RPMI7951 (cell line): ENCODE data around the gene APOA4. TPM values are rescaled to one million over a fixed set of nuclear protein-coding genes. Genes with fewer than 3 reads are reported as not detected.

Experiments
- DNase-seq: peaks from one replicate; pipeline ENCODE4 v3.0.0-alpha.2; 2012; ENCODE audit warnings: low read depth
- total RNA-seq: library from RNA; depleted of rRNA; stranded (reverse); fragments of >200 nt; shearing (Covaris generic); gene quantifications from 2 replicates; pipeline ENCODE4 v1.2.3, GENCODE V29; 2014

APOA4 gene
- total RNA-seq, 1 experiment from 2014 or later, result not detected

DNA sequence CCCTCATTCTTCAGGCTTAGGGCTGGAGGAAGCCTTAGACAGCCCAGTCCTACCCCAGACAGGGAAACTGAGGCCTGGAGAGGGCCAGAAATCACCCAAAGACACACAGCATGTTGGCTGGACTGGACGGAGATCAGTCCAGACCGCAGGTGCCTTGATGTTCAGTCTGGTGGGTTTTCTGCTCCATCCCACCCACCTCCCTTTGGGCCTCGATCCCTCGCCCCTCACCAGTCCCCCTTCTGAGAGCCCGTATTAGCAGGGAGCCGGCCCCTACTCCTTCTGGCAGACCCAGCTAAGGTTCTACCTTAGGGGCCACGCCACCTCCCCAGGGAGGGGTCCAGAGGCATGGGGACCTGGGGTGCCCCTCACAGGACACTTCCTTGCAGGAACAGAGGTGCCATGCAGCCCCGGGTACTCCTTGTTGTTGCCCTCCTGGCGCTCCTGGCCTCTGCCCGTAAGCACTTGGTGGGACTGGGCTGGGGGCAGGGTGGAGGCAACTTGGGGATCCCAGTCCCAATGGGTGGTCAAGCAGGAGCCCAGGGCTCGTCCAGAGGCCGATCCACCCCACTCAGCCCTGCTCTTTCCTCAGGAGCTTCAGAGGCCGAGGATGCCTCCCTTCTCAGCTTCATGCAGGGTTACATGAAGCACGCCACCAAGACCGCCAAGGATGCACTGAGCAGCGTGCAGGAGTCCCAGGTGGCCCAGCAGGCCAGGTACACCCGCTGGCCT, 7.2 kb upstream of the APOA4 start:
- DNase-seq, result no peak

DNA sequence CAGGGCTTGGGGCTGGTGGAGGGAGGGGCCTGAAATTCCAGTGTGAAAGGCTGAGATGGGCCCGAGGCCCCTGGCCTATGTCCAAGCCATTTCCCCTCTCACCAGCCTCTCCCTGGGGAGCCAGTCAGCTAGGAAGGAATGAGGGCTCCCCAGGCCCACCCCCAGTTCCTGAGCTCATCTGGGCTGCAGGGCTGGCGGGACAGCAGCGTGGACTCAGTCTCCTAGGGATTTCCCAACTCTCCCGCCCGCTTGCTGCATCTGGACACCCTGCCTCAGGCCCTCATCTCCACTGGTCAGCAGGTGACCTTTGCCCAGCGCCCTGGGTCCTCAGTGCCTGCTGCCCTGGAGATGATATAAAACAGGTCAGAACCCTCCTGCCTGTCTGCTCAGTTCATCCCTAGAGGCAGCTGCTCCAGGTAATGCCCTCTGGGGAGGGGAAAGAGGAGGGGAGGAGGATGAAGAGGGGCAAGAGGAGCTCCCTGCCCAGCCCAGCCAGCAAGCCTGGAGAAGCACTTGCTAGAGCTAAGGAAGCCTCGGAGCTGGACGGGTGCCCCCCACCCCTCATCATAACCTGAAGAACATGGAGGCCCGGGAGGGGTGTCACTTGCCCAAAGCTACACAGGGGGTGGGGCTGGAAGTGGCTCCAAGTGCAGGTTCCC, 6.5 kb upstream of the APOA4 start, which contains the start of gene APOC3:
Gene APOC3 (plus strand): TSS at position 383 of the 659 bp plus-strand sequence. CDS start 676 bp downstream, outside the sequence.
- peak; percentile 26 for DNase-seq

DNA sequence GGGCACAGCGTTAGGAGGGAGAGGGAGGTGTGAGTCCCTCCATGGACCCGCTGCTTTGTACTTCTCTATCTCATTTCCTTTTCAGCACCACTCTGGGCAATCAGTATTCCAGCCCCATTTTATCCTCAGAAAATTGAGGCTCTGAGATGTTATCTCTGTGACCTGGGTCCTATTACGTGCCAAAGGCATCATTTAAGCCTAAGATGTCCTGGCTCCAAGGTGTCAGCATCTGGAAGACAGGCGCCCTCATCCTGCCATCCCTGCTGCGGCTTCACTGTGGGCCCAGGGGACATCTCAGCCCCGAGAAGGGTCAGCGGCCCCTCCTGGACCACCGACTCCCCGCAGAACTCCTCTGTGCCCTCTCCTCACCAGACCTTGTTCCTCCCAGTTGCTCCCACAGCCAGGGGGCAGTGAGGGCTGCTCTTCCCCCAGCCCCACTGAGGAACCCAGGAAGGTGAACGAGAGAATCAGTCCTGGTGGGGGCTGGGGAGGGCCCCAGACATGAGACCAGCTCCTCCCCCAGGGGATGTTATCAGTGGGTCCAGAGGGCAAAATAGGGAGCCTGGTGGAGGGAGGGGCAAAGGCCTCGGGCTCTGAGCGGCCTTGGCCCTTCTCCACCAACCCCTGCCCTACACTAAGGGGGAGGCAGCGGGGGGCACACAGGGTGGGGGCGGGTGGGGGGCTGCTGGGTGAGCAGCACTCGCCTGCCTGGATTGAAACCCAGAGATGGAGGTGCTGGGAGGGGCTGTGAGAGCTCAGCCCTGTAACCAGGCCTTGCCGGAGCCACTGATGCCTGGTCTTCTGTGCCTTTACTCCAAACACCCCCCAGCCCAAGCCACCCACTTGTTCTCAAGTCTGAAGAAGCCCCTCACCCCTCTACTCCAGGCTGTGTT, 5.8 kb upstream of the APOA4 start:
- no peak for DNase-seq

DNA sequence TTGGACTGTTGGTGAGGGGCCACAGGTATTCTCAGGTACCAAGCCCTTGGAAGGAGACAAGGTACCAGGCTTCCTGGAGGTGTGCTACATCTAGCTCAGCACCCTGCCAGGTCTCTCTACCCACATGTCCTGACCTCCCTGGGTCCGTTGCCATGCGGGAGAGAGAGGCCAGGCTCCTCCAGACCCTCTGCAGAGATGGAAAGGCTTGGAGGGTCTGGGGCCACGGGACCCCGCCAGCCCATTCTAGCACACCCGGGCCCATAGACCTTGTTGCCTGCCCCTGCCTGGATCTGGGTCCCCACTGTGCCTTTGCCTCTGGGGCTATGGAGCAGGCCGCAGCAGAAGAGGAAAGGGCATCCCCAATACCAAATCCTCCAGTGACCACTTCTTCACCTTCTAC, 4.4 kb upstream of the APOA4 start:
- DNase-seq, result no peak

DNA sequence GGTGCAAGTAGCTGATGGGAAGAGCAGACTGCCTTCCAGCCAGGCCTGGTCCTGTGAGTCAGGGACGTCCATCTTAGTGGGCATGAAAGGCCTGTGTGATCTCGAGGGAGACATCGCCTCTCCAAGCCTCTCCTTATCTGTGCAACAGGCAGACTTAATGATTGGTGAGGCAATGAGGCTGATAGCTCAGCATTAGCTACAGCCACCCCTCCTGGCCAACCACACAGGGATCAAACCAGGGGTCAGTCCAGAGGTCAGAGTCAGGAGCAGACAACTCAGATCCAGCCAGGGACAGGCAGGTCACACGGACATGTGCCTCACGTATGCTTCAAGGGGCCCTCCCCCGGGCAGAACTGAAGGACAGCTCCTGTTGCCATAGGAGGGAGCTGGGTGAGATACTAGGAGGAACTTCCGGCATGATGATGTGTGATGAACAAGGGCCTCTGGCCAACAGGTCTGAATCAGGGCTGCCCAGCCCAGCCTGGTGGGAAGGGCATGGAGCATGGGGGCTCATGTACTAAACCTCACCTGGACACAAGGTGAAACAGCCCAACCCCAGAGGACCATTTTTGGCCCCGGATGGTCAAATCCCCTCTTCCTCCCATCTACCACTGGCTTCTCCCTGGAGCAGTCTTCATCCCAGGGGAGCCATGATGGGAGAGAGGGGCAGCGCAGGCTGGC, 3.8 kb upstream of the APOA4 start:
- no peak for DNase-seq

DNA sequence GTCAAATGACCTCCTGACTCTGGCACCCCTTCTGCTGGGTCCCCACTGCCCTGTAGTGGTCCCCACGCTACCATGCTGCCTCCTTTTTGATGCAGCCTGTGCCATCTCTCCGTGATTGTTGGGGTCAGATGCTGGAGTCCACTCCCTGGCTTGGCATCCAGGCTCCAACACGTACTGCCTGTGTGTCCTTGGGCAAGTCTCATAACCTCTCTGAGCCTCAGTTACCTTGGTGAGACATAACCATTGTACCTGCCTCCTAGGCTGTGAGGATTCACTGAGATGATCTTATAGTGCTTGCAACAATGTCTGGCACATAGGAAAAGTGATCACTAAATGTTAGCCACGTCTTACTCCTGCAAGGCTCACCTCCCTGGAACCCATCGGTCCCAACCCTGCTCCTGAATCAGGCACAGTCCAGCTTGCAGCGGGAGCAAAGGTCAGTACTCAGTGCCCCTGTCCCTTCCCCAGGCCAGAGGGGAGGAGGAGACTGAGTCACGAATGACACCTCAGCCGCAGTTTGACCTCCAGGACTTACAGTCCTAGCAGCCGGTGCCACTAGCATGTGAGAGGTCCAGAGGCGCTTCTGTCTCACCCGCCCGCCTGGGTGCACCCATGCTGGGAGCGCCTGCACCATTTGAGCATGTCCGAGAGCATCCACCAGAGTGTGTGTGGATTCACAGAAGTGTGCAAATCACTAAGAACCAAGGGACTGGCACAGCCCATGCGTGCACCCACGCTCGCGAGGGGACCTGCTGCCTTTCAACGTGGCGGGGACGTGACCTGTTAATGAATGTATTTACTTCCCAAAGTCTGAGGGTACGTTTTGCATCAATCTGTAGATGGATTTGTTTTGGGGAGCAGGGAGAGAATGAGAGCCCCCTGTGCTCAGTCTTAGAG, 3.0 kb upstream of the APOA4 start:
- no peak for DNase-seq

DNA sequence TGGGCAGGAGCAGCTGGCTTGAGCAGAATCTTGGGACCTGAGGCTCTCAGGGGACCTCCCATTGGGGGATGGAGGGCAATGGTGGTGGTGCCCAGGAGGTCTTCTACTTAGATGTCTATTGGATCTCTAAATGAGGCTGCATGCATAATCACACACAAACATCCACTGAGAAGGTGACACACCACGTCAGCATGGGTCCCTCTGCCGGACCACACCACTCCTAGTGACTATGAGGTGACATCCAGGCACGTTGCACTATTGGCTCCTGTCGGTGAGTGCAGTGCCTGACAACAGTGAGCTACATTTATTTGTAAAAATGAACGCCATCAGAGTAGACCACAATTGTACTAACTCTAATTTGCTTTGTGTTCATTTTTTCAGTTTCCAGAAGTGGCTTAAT, 2.3 kb upstream of the APOA4 start:
- no peak for DNase-seq

DNA sequence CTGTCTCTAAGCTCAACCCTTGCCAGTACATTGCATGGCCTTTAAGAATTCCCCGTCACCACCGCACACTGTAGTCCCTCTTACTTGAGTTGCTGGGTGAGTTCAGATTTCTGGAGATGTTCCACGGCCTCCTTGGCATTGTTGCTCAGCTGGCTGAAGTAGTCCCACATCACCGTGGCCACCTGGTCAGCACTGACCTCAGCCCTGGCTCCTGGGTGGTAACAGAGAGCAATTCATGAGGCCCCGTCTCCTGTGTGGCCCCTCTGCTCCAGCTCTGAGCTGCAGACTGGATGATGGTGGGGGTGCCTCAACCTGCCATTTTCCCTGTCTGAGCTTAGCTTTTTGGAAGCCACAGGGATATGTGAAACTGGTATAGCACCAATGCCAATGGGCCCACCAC, 529 bp downstream of the APOA4 start:
- DNase-seq, result no peak

DNA sequence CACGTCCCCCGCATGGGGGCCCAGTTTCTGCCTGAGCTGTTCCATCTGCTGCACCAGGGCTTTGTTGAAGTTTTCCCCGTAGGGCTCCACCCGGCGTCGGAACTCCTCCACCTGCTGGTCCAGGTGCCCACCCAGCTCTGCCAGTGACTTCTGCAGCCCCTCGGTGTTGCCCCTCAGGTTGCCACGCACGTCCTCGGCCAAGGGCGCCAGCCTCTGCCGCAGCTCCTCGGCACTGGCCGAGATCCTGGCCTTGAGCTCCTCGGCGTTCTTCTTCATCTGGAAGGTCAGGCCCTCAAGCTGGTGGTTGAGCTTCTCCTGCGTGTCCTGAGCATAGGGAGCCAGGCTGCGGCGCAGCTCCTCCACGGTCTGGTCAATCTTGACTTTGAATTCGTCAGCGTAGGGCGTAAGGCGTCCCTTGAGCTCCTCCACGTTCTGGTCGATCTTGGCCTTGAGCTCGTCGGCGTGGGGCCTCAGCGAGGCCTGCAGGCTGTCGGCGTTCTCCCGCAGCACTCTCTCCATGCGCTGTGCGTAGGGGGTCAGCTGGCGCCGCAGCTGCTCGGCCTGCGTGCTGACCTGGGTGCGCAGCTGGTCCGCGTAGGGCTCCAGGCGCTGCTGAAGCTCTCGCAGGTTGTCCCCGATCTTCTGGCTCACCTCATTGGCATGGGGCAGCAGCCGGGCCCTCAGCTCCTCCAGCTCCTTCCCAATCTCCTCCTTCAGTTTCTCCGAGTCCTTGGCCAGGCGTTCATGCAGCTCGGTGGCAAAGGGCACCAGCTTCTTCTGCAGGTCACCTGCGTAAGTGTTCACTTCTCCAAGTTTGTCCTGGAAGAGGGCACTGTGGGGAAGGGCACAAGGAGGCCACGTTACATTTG, 1.8 kb downstream of the APOA4 start:
- DNase-seq, result no peak

DNA sequence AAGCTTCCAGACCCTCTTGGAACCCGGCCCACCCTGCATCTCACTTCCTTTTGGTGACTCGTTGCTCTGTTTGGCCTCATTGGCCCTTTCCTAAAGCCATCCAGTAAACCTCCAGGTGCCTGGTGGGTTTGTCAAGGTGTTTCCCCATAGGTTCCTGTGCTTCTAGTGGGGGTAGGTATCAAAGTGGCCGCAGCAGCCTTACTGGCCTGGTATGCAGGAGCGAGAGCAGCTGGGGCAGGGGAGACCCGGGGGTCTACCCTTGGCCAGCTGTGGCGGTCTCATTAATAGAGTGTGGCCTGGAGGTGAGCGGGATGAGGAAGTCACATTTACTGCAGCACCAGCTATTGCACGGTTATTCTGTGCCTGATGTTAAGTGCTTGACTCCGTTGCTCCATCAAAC, 4.1 kb downstream of the APOA4 start:
- no peak for DNase-seq

DNA sequence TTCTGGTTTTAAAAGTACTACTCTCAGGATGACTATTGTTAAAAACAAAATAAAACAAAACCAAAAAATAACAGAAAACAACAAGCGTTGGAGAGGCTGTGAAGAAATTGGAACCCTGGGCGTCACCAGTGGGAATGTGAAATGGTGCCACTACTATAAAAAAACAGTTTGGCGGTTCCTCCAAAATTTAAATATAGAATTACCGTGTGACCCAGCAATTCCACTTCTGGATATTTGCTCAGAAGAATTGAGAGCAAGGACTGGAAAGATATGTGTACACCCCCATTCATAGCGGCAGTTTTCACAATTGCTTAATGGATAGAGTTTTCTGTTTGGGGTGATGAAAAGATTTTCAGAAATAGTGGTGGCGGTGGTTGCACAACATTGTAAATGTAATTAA, 8.6 kb downstream of the APOA4 start:
- no peak for DNase-seq

DNA sequence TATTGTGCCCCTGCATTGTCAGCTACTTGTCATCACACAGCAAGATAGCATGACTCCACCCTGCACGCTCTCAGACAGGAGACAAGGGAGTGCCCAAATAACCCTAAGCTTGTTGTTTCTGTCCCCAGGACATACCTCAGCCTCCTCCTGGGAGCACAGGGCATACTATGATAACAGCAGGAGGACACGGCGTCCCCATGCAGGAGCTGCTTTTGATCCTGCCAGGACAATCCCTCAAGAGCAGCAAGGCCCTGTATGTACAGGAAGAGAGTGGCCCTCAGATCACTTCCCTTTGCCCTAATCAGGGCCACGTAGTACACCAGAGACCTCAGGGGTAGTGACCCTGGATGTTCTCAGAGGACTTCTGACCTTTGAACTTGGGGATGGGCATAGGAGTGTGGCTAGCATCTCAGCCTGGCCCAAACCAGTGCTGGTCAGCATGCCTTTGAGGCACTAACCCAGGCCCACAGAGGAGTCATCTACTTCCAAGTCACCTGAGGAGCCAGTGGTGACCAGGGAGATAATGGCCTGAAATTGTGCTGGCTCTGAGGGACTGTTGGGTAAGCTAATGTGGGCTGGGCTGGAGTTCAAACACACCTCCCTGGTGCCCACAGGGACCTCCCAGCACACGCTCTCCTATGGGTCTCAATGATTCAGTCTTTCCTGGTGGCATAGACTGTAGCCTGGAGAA, 9.2 kb downstream of the APOA4 start:
- DNase-seq, result no peak

DNA sequence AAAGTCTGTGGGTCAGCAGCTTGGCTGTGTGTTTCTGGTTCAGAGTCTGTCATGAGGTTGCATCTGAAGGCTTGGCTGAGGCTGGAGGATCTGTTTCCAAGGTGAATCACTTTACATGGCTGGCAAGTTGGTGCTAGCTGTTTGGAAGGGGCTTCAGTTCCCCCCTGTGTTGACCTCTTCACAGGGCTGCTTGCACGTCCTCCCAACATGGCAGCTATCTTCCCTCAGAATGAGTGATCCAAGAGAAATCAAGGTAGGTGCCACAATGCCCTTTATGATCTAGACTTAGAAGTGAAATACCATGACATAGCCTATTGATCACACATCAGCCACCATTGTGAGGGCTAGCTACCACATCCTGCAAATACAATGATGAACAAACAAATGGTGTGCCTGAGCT, 9.9 kb downstream of the APOA4 start:
- no peak for DNase-seq

DNA sequence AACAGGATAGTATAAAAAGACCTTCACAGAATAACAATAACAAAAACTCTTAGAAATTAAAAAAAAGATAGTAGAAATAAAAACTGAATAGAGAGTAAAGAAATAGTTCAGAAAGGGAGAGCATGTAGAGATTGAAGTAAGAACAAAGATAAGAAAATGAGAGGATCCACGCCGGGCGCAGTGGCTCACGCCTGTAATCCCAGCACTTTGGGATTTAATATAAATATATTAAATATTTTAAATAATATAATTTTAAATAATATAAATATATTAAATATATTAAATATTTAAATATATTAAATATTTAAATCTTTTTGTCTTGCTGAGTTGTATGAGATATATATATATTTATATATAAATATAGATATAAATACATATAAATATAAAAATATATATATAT, 11.0 kb downstream of the APOA4 start:
- no peak for DNase-seq

DNA sequence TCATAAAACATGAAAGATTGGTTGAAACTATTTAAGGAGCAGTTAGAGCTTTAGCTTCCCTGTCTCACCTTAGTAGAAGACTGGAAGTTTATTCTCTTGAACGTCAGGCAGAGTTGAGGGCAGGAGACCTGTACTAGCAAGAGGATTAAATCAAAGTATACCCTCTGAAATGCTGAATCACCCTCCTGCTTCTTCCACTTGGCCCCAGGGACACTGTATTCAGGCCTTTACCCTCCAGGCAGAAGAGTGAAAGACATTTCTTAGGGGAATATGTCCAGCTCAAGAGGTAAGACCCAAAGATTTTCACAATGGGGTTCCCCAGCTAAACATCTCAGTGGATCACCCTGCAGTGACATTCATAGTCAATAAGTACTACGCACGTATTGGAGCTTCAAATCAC, 11.9 kb downstream of the APOA4 start:
- DNase-seq, result no peak

DNA sequence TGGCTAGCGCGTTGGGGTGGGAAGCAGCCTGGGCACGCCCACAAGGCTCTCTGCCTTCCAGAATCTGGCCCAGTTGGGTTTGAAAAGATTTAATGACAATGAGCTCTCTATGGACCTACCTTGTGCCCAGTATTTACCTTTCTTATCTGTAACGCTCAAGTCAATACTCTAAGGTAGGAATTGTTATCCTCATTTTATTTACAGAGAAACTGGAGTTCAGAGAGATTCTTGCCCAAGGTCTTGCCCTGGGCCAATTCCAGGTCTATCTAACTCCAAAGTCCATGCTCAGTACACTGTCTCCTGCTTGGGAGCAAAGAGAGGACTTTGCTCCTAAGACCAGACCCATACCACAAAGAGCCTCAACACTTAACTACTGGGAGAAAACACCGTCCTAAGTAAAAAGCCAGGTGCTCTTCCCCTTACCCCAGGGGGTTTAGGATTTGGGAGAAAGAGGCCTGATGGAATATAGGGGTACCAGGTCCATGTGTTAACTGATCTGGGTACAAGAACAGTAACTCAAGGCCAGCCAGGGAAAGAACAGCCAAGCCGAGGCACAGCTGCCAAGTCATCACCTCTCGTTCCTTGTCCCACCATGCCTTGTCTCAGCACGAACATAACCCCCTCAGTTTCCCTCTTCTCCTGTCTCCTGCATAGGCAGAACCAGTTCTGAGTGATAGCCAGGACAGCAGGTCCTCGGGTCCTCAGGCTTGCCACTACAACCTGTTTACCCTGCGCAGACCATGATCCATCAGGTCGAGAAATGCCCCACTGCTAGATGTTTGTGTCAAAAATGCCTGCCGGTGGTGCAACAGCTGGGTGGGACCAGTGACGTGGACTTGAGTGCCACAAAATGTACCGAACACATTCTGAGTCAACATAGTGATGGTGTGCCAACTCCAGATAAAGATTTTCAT, 14.6 kb downstream of the APOA4 start:
- DNase-seq, result peak; percentile 24

DNA sequence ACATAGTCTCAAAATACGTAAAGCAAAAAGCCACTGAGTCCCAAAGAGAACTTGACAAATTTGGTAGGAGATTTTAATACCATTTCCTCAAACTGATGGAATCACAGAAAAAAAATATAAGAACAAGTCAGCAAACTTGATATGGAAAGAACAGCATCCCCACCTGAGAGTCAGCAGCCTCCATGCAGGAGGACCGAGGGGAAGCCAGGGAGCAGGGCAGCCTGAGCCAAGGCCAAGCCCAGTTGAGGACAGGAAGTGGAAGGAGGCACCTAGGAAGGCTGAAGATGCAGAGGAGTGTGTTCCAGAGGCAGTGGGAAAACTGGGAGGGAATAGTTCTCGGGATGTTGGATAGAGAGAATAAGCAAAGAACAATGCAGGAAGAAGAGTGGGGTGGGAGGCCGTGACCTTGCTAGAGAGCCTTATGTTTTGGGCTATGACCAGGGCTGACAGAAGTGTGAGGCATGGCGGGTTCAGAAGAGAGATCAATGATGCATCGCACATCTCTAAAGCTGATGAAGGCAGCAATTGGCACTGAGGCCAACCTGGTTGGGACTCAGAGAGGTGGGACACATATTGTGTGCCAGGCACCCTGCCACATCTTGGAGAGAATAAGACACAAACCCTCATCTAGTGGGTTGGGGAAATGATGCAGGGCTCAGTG, 15.4 kb downstream of the APOA4 start:
- DNase-seq, result no peak

DNA sequence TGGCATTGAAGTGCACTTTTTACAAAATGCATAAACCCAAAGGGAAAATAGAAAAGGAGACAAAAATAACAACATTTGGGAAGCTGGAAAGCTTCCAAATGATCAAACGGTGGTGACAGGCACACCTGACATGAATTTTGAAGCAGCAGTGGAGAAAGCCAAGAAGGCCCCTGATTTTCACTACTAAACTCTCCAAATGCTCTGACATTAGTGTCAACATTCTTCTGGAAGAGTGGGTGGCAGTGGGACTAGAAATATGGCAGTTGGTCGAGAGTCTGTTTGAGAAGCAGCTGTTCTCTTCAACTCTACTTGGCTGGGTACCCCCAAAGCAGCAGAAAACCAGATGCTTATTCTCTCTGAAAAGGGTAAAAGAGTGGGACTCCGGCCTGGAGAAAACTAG, 19.1 kb downstream of the APOA4 start:
- DNase-seq, result no peak
